ENCODE data around the gene CALCOCO1.
"Not testable (repeated sequence)": the region's sequence is repeated elsewhere in the genome, so short reads cannot be mapped to it uniquely, and the experiment has no call there.

The CALCOCO1 gene, protein sequence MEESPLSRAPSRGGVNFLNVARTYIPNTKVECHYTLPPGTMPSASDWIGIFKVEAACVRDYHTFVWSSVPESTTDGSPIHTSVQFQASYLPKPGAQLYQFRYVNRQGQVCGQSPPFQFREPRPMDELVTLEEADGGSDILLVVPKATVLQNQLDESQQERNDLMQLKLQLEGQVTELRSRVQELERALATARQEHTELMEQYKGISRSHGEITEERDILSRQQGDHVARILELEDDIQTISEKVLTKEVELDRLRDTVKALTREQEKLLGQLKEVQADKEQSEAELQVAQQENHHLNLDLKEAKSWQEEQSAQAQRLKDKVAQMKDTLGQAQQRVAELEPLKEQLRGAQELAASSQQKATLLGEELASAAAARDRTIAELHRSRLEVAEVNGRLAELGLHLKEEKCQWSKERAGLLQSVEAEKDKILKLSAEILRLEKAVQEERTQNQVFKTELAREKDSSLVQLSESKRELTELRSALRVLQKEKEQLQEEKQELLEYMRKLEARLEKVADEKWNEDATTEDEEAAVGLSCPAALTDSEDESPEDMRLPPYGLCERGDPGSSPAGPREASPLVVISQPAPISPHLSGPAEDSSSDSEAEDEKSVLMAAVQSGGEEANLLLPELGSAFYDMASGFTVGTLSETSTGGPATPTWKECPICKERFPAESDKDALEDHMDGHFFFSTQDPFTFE

DNA sequence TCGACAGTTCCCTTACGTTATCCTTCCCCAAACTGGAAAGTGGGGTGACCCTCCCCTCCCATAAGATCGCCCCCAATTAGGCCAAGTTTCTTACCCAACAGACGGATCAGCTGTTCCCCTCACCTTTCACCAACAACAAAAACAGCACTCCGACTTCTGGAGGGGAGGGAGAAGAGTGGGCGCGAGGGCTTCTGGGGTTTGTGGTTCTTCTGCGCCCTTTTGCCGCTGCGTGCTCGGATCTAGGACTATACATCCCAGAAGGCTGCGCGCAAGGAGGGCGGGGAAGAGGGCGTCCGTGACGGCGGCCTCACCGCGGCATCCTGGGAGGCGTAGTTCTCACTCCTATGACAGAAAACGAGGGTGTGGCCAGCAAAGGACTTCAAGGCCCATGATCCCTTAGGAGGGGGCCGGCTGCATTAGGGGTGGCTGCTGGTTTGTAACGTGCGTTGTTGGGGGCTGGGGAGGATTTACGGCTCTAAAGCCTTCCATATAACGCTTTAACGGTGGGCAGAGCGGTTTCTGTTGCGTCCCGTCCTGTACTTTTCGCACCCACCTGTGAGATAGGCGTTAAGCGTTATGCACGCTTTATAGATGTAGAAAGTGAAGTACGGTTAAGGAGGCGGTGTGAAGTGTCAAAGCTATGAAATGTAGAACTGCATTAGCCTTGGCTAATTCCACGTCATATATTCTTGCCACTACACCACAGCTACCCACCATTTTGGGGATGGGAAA, at the start of gene CALCOCO1:
CALCOCO1 (minus strand) TSS at position 143 of the 732 bp plus-strand sequence. CDS start 2,210 bp downstream, outside the sequence.
- peak; percentile 100 for DNase-seq (ENCODE audit: low spot score)

DNA sequence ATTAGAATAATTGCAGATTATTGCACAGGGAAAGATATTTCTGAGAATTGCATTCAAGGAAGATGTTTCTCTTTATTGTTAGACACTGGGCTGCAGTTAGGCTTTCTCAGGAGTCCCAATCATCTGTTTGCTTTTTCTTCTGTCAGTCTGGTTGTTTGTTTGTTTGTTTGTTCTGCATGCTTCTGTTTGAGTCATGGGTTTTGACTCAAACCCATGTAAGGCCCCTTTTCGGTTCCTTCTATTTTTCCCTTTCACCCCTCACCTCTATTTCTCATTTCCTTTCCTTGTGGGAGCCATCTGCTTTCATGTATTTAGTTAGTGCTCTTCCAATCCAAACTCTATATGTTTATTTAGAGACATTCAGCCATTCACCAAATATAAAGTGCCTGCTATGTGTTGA, 49.6 kb upstream of the CALCOCO1 start:
- no peak for DNase-seq (ENCODE audit: low spot score)

DNA sequence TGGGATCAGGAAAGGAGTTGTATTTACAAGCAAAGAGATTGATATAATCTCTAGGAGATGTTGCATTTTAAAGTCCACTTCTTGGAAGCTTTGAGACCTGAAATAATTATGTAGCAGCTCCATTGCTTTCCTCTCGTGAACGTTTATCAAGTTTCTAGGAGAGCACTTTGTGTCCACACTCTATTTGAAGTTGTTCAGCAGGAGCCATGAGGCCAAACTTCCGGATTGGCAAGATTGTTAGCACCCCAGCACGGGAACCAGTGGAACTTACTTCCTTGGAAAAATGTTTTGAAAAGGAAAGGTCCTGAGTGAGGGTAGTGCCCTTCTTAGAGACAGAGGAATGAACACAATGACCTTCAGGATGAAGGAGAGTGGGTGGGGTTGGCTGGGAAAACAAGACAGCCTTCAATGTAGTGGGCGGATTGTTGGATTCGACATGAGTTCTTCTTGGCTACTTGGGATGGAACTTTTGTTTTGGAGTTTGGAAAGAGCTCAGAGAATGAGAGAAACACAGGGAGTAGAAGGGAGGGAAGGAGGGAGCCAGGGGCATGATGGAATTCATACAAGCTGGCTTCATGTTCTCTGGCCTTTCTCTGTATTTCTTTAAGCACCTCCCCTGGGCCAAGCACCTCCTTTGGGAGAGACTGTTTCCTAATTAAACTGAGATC, 48.4 kb upstream of the CALCOCO1 start:
- DNase-seq (ENCODE audit: low spot score): no peak

DNA sequence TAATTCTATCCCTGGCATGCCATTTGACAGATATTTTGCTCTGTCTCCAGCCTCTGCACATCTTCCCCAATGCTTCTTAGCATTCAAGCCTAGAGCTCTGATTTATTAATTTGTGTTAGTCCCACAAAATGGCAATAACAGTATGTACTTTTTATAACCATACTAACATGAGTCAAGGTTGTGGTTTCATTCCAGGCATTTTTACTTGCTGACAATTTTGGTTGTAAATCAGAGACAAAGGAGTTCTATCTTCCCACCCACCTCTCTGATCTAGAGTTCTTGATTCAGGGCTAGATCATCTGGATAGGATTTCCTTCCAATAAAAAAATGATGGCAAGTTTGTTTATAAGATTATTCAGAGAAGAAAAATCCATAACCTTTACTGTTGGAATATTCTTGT, 43.0 kb upstream of the CALCOCO1 start:
- no peak for DNase-seq (ENCODE audit: low spot score)

DNA sequence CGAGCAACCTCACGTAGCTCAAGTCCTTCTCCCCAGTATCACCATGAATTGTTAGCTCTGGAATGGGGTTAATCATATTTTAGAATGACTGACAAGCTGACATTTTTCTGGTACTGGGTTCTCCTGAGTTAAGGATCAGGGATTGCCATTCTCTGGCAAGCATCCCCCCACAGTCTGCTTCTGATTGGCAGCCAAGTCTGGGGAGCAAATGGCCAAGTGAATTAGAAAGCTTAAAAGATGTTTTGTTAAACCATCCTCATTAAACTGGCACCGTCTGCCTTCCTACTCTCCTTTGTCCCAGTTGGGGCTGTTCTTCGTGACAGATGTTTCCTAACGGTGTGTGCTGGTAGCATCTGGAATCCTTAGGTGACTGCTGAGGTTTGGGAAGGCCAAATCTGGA, 41.7 kb upstream of the CALCOCO1 start:
- no peak for DNase-seq (ENCODE audit: low spot score)

DNA sequence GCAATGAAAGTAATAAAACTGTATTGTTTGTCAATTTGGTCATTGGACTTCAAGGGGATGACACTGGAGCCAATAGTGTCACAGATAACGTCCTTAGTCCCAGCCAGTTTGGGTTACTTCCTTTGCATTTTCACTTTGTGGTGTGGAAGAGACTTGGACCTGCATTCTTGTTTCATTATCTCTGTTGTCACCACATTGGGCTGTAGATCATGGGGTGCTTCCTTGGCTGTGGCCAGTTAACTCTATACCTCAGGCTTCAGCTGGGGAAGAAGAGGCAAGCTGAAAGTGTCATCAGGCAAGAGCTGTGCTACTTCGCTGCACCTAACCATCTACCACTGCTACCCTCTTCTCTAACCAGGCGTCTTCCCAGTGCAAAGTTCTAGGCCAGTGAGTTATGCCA, 39.6 kb upstream of the CALCOCO1 start:
- DNase-seq (ENCODE audit: low spot score): no peak

DNA sequence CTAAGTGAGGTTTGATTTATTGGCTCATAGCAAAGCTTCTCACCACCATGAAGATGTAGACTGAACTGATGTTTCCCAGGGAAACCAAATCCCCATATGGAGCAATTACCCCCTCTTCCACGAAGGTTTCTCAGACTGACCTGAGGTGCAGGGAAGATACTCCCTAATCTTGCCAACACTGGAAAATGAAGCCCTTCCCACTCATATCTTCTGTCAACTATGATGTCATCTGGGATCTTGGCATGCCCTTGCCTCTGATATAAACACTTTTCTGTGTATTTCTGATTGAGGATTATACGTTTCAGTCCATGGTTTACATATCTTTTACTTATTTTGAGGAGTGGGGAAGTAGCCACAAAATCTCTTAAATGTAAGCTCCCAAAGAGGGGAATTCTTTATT, 38.6 kb upstream of the CALCOCO1 start:
- no peak for DNase-seq (ENCODE audit: low spot score)

DNA sequence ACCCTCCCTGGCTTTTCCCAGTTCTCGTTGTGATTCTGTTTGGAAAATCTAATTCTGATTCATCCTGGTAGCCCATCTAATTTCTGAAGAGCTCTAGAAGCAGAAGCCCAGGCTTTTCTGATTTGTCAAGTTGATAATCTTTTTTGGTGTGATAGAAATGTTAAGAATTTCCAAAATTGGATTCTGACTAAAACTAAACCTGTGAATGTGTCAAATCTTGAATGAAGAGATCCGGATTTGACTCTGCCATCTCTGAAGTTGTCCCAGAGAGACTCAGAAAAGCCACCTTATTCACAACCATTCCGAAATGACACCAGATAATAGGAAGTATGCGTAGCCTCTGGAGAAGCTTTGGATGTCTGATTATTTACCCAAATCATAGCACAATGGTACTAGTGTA, 37.4 kb upstream of the CALCOCO1 start:
- no peak for DNase-seq (ENCODE audit: low spot score)

DNA sequence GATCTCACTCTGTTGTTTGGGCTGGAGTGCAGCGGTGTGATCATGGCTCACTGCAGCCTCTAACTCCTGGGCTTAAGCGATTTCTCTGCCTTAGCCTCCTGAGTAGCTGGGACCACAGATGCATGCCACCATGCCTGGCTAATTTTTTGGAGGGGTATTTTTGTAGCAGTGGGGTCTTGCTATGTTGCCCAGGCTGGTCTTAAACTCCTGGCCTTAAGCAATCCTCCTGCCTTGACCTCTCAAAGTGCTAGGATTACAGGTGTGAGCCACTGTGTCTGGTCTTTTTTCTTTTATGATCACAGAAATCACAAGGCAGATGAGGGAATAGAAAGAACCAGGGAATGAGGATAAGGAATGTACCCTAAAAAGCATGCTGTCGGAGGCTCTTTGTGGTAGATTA, 35.5 kb upstream of the CALCOCO1 start:
- not testable (repeated sequence) for DNase-seq (ENCODE audit: low spot score)

DNA sequence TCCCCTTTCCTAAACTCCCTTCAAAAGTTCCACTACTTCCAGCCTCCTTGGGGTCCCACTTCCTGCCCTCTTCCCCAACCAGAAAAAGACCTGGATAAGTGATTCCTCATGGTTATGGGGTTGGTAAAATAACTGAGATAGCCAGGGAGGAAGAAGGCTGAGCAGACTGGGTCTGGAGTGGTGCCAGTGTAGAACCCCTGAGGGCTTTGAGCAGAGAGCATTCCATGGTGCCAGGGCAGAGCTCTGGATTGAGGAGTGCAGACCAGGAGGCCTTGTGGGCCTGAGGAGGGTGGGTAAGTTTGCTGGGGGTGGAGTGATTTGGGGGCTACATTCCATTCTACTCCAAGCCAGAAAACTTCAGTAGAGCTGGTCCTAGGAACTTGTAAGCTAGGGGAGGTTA, 34.1 kb upstream of the CALCOCO1 start:
- DNase-seq (ENCODE audit: low spot score): no peak

DNA sequence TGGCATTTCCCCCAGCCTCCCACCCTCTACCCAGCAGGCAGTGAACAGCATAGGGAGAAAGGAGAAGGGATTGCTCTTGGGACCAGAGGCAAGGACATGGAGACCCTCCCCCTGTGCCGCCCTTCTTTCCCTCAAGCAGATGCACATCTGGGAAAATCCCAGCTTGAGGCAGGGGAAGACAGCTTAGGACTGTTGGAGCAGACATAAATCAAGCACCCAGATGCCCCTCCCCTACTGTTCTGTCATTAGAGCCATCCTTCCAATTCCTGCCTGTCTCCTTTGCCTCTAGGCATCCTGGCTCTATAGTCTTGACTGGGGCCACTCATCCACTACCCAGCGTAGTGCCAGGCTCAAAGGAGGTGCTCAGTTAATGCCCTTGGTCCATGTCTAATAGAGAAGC, 32.0 kb upstream of the CALCOCO1 start:
- DNase-seq (ENCODE audit: low spot score): no peak

DNA sequence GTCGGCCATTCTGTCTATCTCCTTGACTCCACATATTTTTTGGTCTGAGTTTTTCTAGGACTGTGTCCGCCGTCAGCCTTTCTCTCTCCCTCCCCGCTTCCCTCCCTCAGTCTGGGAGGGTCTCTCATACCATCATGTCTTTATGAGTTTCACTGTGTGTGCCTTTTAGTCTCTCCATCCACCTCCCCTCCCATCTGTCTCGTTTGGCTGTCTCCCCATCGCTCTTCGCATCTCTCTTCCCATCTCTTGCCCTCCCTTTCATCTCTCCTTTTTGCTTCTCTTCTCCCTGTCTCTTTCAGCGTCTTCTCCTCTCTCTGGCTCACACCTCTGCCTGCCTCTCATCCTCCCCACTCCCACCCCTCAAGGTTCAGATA, 31.5 kb upstream of the CALCOCO1 start:
- no peak for DNase-seq (ENCODE audit: low spot score)

DNA sequence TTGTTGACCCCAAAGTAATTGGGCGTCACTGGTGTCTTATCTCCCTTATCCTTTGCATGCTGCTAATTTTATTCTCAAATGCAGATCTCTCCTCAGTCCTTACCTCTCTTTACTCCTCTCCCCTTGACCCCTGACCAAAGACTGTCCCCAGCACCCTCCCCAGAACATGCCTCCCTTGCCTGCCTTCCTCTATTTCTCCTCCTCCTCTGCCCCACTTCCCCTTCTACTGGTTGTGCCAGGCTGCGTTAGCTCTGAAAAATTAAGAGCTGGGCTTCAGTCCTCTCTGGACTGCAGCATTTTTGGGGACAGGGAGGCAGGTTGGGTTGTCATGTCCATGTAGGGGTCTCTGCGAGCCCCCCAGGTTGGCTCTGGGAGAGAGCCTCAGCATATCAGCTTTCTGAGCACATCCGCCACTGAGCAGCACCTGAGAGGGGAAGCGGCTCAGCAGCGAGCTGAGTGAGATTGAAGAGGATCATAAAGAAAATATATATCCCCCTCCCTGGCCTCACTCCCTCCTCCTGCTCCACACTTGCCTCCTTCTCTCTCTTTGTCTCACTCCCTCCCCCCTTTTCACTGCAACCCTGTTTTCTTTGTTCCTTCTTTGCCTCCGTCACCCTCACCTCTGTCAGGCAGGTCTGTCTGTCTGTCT, 31.0 kb upstream of the CALCOCO1 start:
- no peak for DNase-seq (ENCODE audit: low spot score)

DNA sequence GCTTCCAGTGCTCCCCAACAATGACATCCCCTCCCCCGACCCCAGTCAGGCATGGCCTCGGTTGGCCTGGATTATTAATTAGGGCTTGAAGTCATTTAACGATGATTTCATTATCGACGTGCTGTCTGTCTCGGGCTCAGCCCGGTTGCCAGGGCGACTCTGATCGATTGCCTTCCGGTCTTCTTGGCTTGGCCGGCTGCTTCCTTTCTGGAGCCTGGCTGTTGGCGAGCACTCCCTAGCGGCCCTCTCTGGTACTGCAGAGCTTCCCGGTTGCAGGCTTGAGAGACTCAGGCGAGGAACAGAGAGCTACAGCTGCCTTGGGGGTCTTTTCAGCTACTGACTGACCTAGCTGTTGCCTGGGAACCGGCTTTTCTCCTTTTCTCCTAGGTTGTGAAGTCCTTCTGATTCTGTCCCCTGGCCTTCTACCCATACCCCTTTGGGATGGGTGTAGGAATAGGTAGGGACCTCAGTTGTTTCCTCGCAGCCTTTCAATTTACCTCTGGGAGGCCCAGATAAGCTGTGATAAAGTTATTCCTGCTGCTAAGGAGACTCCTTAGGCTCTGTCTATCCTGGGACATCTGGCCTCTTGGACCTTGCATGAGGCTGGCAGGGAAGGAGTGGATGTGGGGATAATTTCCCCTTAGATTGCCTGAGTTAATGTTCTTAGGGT, 30.0 kb upstream of the CALCOCO1 start:
- peak; percentile 78 for DNase-seq (ENCODE audit: low spot score)

DNA sequence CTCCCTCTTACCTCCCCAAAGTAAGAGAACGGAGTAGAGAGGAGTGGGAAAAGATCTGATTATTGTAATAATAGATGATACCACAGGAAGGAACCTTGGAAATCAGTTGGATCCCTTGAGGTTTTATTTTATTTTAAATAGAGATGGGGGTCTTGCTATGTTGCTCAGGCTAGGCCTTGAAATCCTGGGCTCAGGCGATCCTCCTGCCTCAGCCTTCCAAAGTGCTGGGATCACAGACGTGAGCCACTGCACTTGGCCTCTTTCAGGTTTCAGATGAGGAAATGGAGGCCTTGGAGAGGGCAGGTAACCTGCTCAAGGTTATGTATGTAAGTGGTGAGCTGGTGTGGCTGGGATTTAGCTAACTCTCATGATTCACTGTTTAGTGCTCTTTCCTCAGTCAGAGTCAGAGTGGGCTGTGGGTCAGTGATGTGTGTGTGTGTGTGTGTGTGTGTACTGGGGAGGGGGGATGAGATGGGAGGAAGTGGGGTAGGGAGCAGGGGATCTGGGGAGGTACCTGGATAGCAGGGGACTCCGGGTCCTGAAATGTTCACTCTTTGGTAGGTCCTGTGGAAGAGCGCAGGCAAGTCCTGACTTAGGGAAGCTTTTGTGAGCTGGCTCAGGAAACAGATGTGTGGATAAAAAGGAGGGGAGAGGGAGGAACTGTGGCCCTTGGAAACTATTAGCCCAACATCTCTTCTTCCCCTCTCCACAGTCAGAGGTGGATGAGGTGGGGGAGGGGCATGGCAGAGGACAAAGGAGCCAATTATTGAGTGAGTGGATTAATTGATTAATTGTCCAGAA, 29.2 kb upstream of the CALCOCO1 start:
- DNase-seq (ENCODE audit: low spot score): no peak

DNA sequence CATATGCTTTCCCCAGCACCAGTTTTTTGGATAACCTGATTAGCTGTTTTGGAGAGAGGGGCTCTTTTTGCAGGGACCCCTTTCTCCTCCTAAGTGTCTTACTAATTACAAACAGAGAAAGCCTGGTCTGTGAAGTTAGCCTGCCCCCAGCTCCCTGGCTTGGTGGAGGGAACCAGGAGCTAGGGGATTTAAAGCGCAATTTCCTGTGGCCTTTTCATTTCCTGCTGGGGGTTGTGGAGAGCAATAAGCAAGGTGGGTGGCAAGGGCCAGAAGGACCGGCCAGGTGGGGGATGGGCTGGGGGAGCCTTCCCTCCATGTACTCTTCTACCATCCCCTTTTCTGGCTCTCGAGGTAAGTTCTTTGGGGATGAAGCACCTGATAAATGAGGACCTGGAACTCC, 28.6 kb upstream of the CALCOCO1 start:
- DNase-seq (ENCODE audit: low spot score): no peak

DNA sequence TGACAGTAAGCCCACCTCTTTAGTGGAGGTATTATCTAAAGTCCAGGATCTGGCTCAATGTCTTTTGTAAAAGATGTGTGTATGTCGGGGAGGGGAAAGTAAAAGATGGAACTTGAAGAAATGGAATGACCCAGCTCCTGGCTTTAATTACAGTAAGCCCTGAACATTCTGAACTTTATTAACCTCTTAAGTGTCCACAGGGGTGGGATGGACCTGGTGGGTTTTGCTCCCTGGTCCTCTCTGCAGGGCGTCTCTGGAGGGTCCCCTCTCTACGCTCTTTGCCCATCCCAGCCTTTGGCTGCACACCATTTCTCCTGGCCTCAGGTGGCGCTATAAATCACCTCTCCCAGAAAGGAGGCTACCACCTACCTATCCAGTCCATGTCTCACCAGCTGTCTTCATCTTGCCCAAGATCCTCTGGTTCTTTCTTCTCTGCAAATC, 28.2 kb upstream of the CALCOCO1 start:
- no peak for DNase-seq (ENCODE audit: low spot score)

DNA sequence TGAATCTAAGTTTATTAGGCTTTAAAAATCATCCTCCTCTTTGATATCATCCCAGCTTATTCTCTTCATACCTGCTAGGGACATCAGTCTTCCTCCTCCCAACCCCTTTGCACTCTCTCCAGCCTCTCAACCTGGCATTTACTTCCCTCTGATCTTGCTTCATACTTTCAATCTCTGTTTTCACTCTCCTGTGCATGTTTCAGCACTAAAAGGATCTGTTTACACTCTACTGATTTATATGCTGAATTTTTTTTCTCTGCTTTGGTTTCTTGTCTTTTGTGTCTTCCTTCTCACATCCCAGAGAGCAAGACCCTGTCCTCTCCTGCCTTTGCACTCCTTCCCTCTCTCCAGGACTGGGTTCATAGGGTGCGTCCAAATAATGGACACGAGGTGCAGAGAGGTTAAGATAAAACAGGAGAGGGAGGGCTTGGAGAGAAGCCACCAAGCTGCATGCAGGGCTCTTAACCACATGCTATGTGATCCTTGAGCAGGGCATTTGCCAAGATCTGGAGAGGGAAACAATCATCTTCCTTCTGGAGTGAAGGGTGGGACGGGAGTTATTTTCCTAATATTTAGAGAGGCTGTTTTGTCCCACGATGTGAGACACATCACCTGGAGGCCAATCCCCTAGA, 27.5 kb upstream of the CALCOCO1 start:
- no peak for DNase-seq (ENCODE audit: low spot score)

DNA sequence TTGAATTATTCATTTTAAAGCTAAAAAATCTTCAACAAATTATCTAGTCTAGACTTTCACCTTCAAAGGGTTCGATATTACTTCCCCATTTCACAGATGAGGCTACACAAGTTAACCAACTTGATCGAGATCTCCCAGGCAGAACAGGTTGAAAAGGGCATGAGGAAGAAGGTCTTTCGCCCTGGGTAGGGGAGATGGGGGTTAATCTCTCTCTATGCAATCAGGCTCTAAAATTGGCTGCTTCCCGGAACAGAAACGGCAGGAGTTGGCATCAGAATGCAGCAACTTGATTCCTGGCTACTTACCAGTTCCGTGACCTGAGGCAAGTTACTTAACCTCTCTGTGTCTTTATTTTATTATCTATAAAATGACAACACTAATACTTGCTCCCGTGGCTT, 26.9 kb upstream of the CALCOCO1 start:
- no peak for DNase-seq (ENCODE audit: low spot score)

DNA sequence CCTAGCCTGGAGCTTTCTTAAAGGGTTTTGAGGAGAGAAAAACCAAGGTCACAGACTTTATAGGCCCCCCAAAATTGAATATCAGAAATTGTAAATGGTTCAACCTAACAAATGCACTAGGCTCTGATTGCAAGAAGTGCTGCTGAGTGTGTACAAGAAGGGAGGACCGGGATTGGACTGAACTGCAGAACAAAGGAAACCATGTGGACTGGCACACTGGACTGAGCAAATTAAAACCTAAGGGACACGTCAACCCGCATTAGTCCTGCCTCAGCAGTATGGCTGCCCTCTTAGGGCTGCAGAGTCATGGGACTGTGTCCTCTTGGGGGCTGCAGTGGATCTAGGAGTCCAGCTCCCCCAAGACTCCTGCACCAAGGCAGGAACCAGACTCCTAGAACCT, 25.4 kb upstream of the CALCOCO1 start:
- no peak for DNase-seq (ENCODE audit: low spot score)

Measured in Ammon's horn (tissue), 1 donor.